ENCODE results near the gene ANGPTL5.
A peak's percentile ranks its signal among the peaks of the same experiment; 100 is the strongest.
"Not testable (repeated sequence)": the region's sequence is repeated elsewhere in the genome, so short reads cannot be mapped to it uniquely, and the experiment has no call there.

The ANGPTL5 gene

DNA sequence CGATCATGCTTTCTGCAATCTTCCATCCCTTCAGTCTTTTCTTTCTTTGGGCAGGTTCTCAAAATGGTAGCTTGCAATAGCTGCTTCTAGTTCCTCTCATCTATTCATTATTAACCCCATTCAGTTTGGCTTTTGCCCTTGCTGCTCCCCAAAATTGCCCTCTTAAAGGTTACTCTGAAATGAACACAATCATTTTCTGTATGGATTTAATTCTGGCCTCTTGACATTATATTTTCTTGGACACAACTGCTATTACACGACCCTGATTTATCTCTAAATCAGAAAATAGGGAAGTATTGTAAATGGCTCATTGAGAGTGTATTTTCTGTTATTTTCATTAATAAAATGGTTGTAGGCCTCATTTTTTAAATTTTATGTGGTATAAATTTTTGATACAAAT, at the start of gene ANGPTL5:
ANGPTL5 (minus strand) TSS at position 101 of the 400 bp plus-strand sequence. CDS start 8,613 bp downstream, outside the sequence.
- no peaks in the 10 kb centered on the region for H3K27me3 ChIP-seq (ENCODE audit: control insufficient read depth in 1 of 2, insufficient read depth in 2 of 2, low read length in 2 of 2)
- H3K9me3 ChIP-seq (ENCODE audit: control insufficient read depth in 2 of 2, low read length in 2 of 2): no peaks in the 10 kb centered on the region
- H3K9ac ChIP-seq (ENCODE audit: low read length in 2 of 2): peak within 1 kb of the TSS; percentile 85 to 86
- peaks cover 2% of the 10 kb centered on the region for H3K4me1 ChIP-seq (ENCODE audit: control insufficient read depth, insufficient read depth, low read length)
- H3K4me3 ChIP-seq (ENCODE audit: low read length in 2 of 2): peak within 1 kb of the TSS; percentile 85 to 88
- no peaks in the 10 kb centered on the region for H3K36me3 ChIP-seq (ENCODE audit: control insufficient read depth in 2 of 2, insufficient read depth in 2 of 2, low read length in 2 of 2)
- peak within 1 kb of the TSS; percentile 89 for H3K27ac ChIP-seq (ENCODE audit: low read length)

- H3K27me3 ChIP-seq (ENCODE audit: control insufficient read depth in 1 of 2, insufficient read depth in 2 of 2, low read length in 2 of 2); H3K9me3 ChIP-seq (ENCODE audit: control insufficient read depth in 2 of 2, low read length in 2 of 2); H3K27ac ChIP-seq (ENCODE audit: low read length); H3K4me1 ChIP-seq (ENCODE audit: control insufficient read depth, insufficient read depth, low read length); H3K9ac ChIP-seq (ENCODE audit: low read length in 2 of 2); H3K4me3 ChIP-seq (ENCODE audit: low read length in 2 of 2); H3K36me3 ChIP-seq (ENCODE audit: control insufficient read depth in 2 of 2, insufficient read depth in 2 of 2, low read length in 2 of 2): not testable (repeated sequence)
Measured at GRCh38 chr11:101964200-101964599, 47.9 kb upstream of the ANGPTL5 start.

DNA sequence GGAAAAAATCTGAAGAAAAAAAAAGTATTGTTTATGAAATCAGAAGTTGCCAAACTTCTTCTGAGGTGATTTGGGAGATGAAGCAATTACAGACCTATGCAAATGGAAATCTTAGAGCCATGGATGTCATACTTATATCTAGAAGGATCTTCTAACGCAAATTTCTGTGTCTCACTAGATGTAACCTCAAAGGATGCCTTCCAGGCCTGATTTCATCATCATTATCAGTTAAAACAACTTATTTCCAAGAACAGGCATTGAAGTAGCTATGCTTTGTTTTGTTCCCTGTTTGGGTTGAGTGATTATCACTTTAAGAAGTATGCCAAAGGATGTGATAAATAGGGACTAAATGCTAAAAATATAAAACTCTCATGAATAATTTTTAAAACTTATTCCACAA, 43.9 kb upstream of the ANGPTL5 start:
- Histone ChIP-seq H3K27me3 (ENCODE audit: control insufficient read depth in 1 of 2, insufficient read depth in 2 of 2, low read length in 2 of 2) (no peaks in the 10 kb centered on the region), H3K4me3 (ENCODE audit: low read length in 2 of 2) (no peak overlapping the region), H3K9me3 (ENCODE audit: control insufficient read depth in 2 of 2, low read length in 2 of 2) (no peaks in the 10 kb centered on the region), H3K9ac (ENCODE audit: low read length in 2 of 2) (no peak overlapping the region), H3K27ac (ENCODE audit: low read length) (no peak overlapping the region), H3K4me1 (ENCODE audit: control insufficient read depth, insufficient read depth, low read length) (no peaks in the 10 kb centered on the region), H3K36me3 (ENCODE audit: control insufficient read depth in 2 of 2, insufficient read depth in 2 of 2, low read length in 2 of 2) (peaks cover 0 to 5% of the 10 kb centered on the region in 2 donors)

DNA sequence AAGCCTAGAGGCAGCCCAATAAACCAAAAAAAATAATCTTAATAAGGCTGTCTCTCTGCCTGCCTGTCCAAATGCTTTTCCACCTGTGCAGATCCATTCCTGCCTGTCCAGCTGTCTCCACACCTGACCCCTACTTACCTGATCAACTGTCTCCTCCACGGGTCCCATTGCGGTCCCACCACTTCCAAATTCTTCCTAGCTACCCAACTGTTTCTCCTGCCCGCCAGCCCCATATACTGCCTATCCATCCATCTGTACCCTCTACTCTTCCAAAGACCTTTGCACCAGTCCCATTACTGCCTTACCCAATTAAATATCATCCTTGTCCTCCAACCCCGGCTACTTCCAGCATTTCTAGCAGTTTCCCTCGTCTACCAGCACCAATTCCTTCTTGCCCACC, 39.4 kb upstream of the ANGPTL5 start:
- Histone ChIP-seq H3K4me3 (ENCODE audit: low read length in 2 of 2) (no peak overlapping the region), H3K9ac (ENCODE audit: low read length in 2 of 2) (no peak overlapping the region), H3K4me1 (ENCODE audit: control insufficient read depth, insufficient read depth, low read length) (no peaks in the 10 kb centered on the region), H3K36me3 (ENCODE audit: control insufficient read depth in 2 of 2, insufficient read depth in 2 of 2, low read length in 2 of 2) (no peaks in the 10 kb centered on the region), H3K27ac (ENCODE audit: low read length) (no peak overlapping the region), H3K27me3 (ENCODE audit: control insufficient read depth in 1 of 2, insufficient read depth in 2 of 2, low read length in 2 of 2) (no peaks in the 10 kb centered on the region), H3K9me3 (ENCODE audit: control insufficient read depth in 2 of 2, low read length in 2 of 2) (no peaks in the 10 kb centered on the region)

DNA sequence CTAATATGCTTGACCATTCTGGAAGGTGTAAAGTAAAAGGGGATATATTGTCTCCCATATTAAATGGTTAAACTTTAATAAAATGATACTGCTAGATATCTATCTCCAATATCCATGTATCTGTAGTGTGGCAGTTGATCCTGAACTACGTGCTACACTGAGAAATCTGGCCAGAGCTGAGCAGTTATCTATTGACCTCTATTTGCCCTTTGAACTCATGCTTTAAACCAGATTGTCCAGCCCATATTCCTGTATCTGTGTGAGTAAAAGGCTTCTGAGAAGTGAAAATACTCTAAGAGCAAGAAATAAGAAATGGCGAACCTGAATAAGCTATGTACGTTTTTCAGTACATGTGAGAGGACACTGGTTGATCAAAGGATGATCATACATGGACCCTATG, 39.0 kb upstream of the ANGPTL5 start:
- Histone ChIP-seq H3K4me1 (ENCODE audit: control insufficient read depth, insufficient read depth, low read length) (no peaks in the 10 kb centered on the region), H3K27me3 (ENCODE audit: control insufficient read depth in 1 of 2, insufficient read depth in 2 of 2, low read length in 2 of 2) (no peaks in the 10 kb centered on the region), H3K9me3 (ENCODE audit: control insufficient read depth in 2 of 2, low read length in 2 of 2) (no peaks in the 10 kb centered on the region), H3K27ac (ENCODE audit: low read length) (no peak overlapping the region), H3K4me3 (ENCODE audit: low read length in 2 of 2) (no peak overlapping the region), H3K36me3 (ENCODE audit: control insufficient read depth in 2 of 2, insufficient read depth in 2 of 2, low read length in 2 of 2) (no peaks in the 10 kb centered on the region), H3K9ac (ENCODE audit: low read length in 2 of 2) (no peak overlapping the region)

- Histone ChIP-seq H3K4me1 (ENCODE audit: control insufficient read depth, insufficient read depth, low read length) (no peaks in the 10 kb centered on the region), H3K4me3 (ENCODE audit: low read length in 2 of 2) (no peak overlapping the region), H3K27ac (ENCODE audit: low read length) (no peak overlapping the region), H3K36me3 (ENCODE audit: control insufficient read depth in 2 of 2, insufficient read depth in 2 of 2, low read length in 2 of 2) (no peaks in the 10 kb centered on the region), H3K9me3 (ENCODE audit: control insufficient read depth in 2 of 2, low read length in 2 of 2) (no peaks in the 10 kb centered on the region), H3K27me3 (ENCODE audit: control insufficient read depth in 1 of 2, insufficient read depth in 2 of 2, low read length in 2 of 2) (no peaks in the 10 kb centered on the region), H3K9ac (ENCODE audit: low read length in 2 of 2) (no peak overlapping the region)
Measured at GRCh38 chr11:101949680-101950220, 33.4 kb upstream of the ANGPTL5 start.

- Histone ChIP-seq H3K9me3 (ENCODE audit: control insufficient read depth in 2 of 2, low read length in 2 of 2) (no peaks in the 10 kb centered on the region), H3K36me3 (ENCODE audit: control insufficient read depth in 2 of 2, insufficient read depth in 2 of 2, low read length in 2 of 2) (no peaks in the 10 kb centered on the region), H3K27ac (ENCODE audit: low read length) (no peak overlapping the region), H3K4me3 (ENCODE audit: low read length in 2 of 2) (no peak overlapping the region), H3K27me3 (ENCODE audit: control insufficient read depth in 1 of 2, insufficient read depth in 2 of 2, low read length in 2 of 2) (no peaks in the 10 kb centered on the region), H3K4me1 (ENCODE audit: control insufficient read depth, insufficient read depth, low read length) (no peaks in the 10 kb centered on the region), H3K9ac (ENCODE audit: low read length in 2 of 2) (no peak overlapping the region)
Measured at GRCh38 chr11:101945448-101945847, 29.1 kb upstream of the ANGPTL5 start.

DNA sequence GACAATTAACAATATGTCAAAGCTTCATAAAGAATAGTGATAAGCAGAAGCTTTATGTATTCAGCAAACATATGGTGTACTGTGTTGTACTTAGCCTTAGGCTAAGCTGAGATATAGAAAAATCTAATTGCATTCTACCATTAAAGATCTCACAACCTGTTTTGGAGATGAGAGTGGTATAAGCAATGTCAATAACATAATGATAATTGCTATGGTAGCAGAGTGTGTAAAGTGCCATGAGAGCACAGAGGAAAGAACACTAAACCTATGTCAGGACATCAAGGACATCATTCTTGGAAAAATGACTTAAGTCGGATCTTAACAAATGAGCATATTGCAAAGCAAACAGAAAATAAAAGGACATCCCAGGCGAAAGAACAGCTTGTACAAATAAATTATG, 28.6 kb upstream of the ANGPTL5 start:
- Histone ChIP-seq H3K9ac (ENCODE audit: low read length in 2 of 2) (no peak overlapping the region), H3K4me1 (ENCODE audit: control insufficient read depth, insufficient read depth, low read length) (no peaks in the 10 kb centered on the region), H3K27me3 (ENCODE audit: control insufficient read depth in 1 of 2, insufficient read depth in 2 of 2, low read length in 2 of 2) (no peaks in the 10 kb centered on the region), H3K9me3 (ENCODE audit: control insufficient read depth in 2 of 2, low read length in 2 of 2) (no peaks in the 10 kb centered on the region), H3K36me3 (ENCODE audit: control insufficient read depth in 2 of 2, insufficient read depth in 2 of 2, low read length in 2 of 2) (no peaks in the 10 kb centered on the region), H3K4me3 (ENCODE audit: low read length in 2 of 2) (no peak overlapping the region), H3K27ac (ENCODE audit: low read length) (no peak overlapping the region)

DNA sequence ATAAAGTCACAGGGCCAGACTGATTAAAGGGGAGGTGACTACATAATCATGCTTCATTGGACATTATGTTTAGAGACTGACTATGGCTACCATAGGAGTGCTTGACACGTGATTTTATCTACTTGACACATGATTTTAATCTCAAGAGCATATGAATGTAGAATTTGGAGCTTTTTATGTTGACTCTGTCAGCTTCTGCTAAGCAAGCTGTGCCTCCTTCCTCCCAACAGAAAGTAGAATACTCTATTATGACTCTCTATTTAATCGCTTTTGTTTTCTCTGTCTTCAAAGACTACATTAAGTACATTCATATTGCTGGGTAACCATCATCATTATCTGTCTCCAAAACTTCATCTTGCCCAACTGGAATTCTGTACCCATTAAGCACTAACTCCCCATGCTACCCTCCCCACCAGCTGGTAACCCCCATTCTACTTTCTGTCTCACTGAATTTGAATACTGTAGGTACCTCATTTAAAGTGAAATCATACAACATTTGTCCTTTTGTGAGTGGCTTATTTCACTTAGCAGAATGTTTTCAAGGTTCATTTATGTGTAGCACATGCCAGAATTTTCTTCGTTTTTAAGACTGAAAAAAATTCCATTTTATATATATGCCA, 24.7 kb upstream of the ANGPTL5 start:
- Histone ChIP-seq H3K9ac (ENCODE audit: low read length in 2 of 2) (no peak overlapping the region), H3K27ac (ENCODE audit: low read length) (no peak overlapping the region), H3K4me3 (ENCODE audit: low read length in 2 of 2) (no peak overlapping the region), H3K27me3 (ENCODE audit: control insufficient read depth in 1 of 2, insufficient read depth in 2 of 2, low read length in 2 of 2) (no peaks in the 10 kb centered on the region), H3K4me1 (ENCODE audit: control insufficient read depth, insufficient read depth, low read length) (no peaks in the 10 kb centered on the region), H3K9me3 (ENCODE audit: control insufficient read depth in 2 of 2, low read length in 2 of 2) (no peaks in the 10 kb centered on the region), H3K36me3 (ENCODE audit: control insufficient read depth in 2 of 2, insufficient read depth in 2 of 2, low read length in 2 of 2) (no peaks in the 10 kb centered on the region)

GRCh38 chr11:101931692-101932091, 15.4 kb upstream of the ANGPTL5 start:
- Histone ChIP-seq H3K27me3 (ENCODE audit: control insufficient read depth in 1 of 2, insufficient read depth in 2 of 2, low read length in 2 of 2) (no peaks in the 10 kb centered on the region), H3K9me3 (ENCODE audit: control insufficient read depth in 2 of 2, low read length in 2 of 2) (peaks cover 0 to 4% of the 10 kb centered on the region in 2 donors), H3K9ac (ENCODE audit: low read length in 2 of 2) (no peak overlapping the region), H3K36me3 (ENCODE audit: control insufficient read depth in 2 of 2, insufficient read depth in 2 of 2, low read length in 2 of 2) (no peaks in the 10 kb centered on the region), H3K4me3 (ENCODE audit: low read length in 2 of 2) (no peak overlapping the region), H3K27ac (ENCODE audit: low read length) (no peak overlapping the region), H3K4me1 (ENCODE audit: control insufficient read depth, insufficient read depth, low read length) (no peaks in the 10 kb centered on the region)

- Histone ChIP-seq H3K4me3 (ENCODE audit: low read length in 2 of 2) (no peak overlapping the region), H3K27ac (ENCODE audit: low read length) (no peak overlapping the region), H3K27me3 (ENCODE audit: control insufficient read depth in 1 of 2, insufficient read depth in 2 of 2, low read length in 2 of 2) (no peaks in the 10 kb centered on the region), H3K36me3 (ENCODE audit: control insufficient read depth in 2 of 2, insufficient read depth in 2 of 2, low read length in 2 of 2) (no peaks in the 10 kb centered on the region), H3K9ac (ENCODE audit: low read length in 2 of 2) (no peak overlapping the region), H3K9me3 (ENCODE audit: control insufficient read depth in 2 of 2, low read length in 2 of 2) (peaks cover 0 to 4% of the 10 kb centered on the region in 2 donors), H3K4me1 (ENCODE audit: control insufficient read depth, insufficient read depth, low read length) (no peaks in the 10 kb centered on the region)
Measured at GRCh38 chr11:101929294-101929915, 13.1 kb upstream of the ANGPTL5 start.
